ENCODE measurements around the gene LDLR. TPM values are rescaled to one million over a fixed set of nuclear protein-coding genes. Genes with fewer than 3 reads are reported as not detected.
A peak's percentile ranks its signal among the peaks of the same experiment; 100 is the strongest.

LDLR gene
- total and polyA plus RNA-seq, 2 of the 4 experiments (the other 2 are of a cell fraction): 45.2 to 53.8 TPM

GRCh38 chr19:11054200-11054599 is 35.1 kb upstream of the LDLR start:
- no TSS peak for BruUV-seq (replicated peaks)
- Histone ChIP-seq H3K4me2 (ENCODE audit: low read depth, low read length) (no peak overlapping the region), H2BK15ac (ENCODE audit: low read depth, low read length) (no peak overlapping the region), H2AFZ (replicated peaks; ENCODE audit: low read length, poor library complexity) (no peak overlapping the region), H3K79me1 (ENCODE audit: low read depth in 1 of 2, low read length in 2 of 2) (peaks cover 14 to 60% of the 10 kb centered on the region in 2 experiments), H3K9ac (ENCODE audit: low read depth, low read length) (no peak overlapping the region), H3K27ac (ENCODE audit: insufficient read depth, low read length) (no peak overlapping the region), H4K8ac (ENCODE audit: low read depth in 2 of 2, low read length in 2 of 2) (no peak overlapping the region), H3K4me3 (ENCODE audit: insufficient read depth, low read depth, low read length) (no peak overlapping the region), H3K56ac (ENCODE audit: extremely low read depth, insufficient read depth, low read length) (no peak overlapping the region), H3K4ac (ENCODE audit: low read depth, low read length) (no peak overlapping the region), H2AK5ac (ENCODE audit: low read depth, low read length) (no peak overlapping the region), H2AK9ac (replicated peaks; ENCODE audit: low read depth, low read length, poor library complexity) (peak overlapping the region; percentile 24), H3K9me3 (ENCODE audit: control insufficient read depth, insufficient read depth, low read length) (no peaks in the 10 kb centered on the region), H3K4me1 (ENCODE audit: control insufficient read depth, insufficient read depth, low read length) (no peaks in the 10 kb centered on the region), H3K14ac (replicated peaks; ENCODE audit: low read depth, low read length) (no peak overlapping the region), H4K20me1 (ENCODE audit: insufficient read depth, low read length) (peaks cover 8% of the 10 kb centered on the region; the same call in 1 of the 2 replicates), H2BK20ac (ENCODE audit: low read depth, low read length) (no peak overlapping the region), H2BK5ac (ENCODE audit: low read depth, low read length, poor library complexity, severe bottlenecking) (no peak overlapping the region), H2BK120ac (ENCODE audit: low read depth, low read length) (no peak overlapping the region), H3K23ac (ENCODE audit: low read depth, low read length) (no peak overlapping the region), H4K5ac (ENCODE audit: low read depth, low read length) (no peak overlapping the region), H3K9me1 (ENCODE audit: insufficient read depth, low read length) (0 out of 2 replicates have a peak, but pooled peaks cover 3% of the 10 kb centered on the region), H3K36me3 (ENCODE audit: control insufficient read depth, insufficient read depth, low read length) (peaks cover 53% of the 10 kb centered on the region), H3K18ac (ENCODE audit: low read depth, low read length) (no peak overlapping the region), H4K91ac (ENCODE audit: insufficient read depth, low read depth, low read length) (no peak overlapping the region), H3K27me3 (ENCODE audit: control insufficient read depth, insufficient read depth, low read length) (no peaks in the 10 kb centered on the region)
- dilution Hi-C loops (cut with HindIII; ENCODE audit: low sequenced_read_pairs, unreplicated experiment): no loop called here
- TF ChIP-seq RCOR1 (IDR thresholded peaks at IDR 0.05; ENCODE audit: insufficient replicate concordance, low read length) (no peak), BHLHE40 (IDR thresholded peaks at IDR 0.05; ENCODE audit: low read depth, low read length) (no peak), CEBPB (IDR thresholded peaks at IDR 0.05; ENCODE audit: low read depth, low read length) (no peak), NFE2L2 (IDR thresholded peaks at IDR 0.05; ENCODE audit: low read depth, low read length) (no peak), RFX5 (IDR thresholded peaks at IDR 0.05; ENCODE audit: low read depth, low read length) (no peak), POLR2A (IDR thresholded peaks at IDR 0.05; ENCODE audit: low read depth, low read length) (no peak), SMC3 (IDR thresholded peaks at IDR 0.05; ENCODE audit: low read depth, low read length) (no peak), FOS (IDR thresholded peaks at IDR 0.05; ENCODE audit: low read depth, low read length) (no peak), CHD1 (IDR thresholded peaks at IDR 0.05; ENCODE audit: low read depth, low read length) (no peak), MAZ (IDR thresholded peaks at IDR 0.05; ENCODE audit: borderline replicate concordance, low read depth, low read length) (no peak)
- TF ChIP-seq, protein P1, sequence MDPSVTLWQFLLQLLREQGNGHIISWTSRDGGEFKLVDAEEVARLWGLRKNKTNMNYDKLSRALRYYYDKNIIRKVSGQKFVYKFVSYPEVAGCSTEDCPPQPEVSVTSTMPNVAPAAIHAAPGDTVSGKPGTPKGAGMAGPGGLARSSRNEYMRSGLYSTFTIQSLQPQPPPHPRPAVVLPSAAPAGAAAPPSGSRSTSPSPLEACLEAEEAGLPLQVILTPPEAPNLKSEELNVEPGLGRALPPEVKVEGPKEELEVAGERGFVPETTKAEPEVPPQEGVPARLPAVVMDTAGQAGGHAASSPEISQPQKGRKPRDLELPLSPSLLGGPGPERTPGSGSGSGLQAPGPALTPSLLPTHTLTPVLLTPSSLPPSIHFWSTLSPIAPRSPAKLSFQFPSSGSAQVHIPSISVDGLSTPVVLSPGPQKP (IDR thresholded peaks at IDR 0.05; ENCODE audit: borderline replicate concordance, low read depth, low read length): no peak
- 100% methylated on average over 3 of the region's 8 CpGs; no CpG with 5 or more reads in 1 of the 2 experiments for WGBS, 2 experiments (ENCODE audit: extremely low coverage in 2 of 2, insufficient read length in 1 of 2)
- in situ Hi-C loops (cut with MboI; ENCODE audit: low sequenced_read_pairs): no loop called here
- intact Hi-C loops (cut with micrococcal nuclease): no loop called here
- ChIA-PET CTCF (no interaction called here), POLR2A (ENCODE audit: unreplicated experiment) (no interaction called here)
- no peak for DNase-seq
- no peak for ATAC-seq (ENCODE audit: low read depth)
